HG03175 (cell line): Measurements from ENCODE around the gene UGT3A1.
"Not testable (repeated sequence)": the region's sequence is repeated elsewhere in the genome, so short reads cannot be mapped to it uniquely, and the experiment has no call there.

Experiments used
- ATAC-seq: cut with Tn5 transposase; IDR thresholded peaks from one replicate; pipeline ENCODE4 v1.9.1; 2021; ENCODE audit warnings: mild to moderate bottlenecking, moderate library complexity; ENCODE audit not compliant: unreplicated experiment

UGT3A1 gene

GRCh38 chr5:35990520-35990919 is 670 bp downstream of the UGT3A1 start:
- ATAC-seq: no peak

GRCh38 chr5:35988529-35988928 is 2.7 kb downstream of the UGT3A1 start:
- ATAC-seq: no peak

- no peak for ATAC-seq
Measured at GRCh38 chr5:35987776-35988175, 3.4 kb downstream of the UGT3A1 start.

GRCh38 chr5:35979715-35980114 is 11.5 kb downstream of the UGT3A1 start:
- no peak for ATAC-seq

GRCh38 chr5:35976859-35977258 is 14.3 kb downstream of the UGT3A1 start:
- ATAC-seq: not testable (repeated sequence)

GRCh38 chr5:35974570-35974969 is 16.6 kb downstream of the UGT3A1 start:
- no peak for ATAC-seq

GRCh38 chr5:35971878-35972210 is 19.3 kb downstream of the UGT3A1 start:
- no peak for ATAC-seq

- ATAC-seq: no peak
Measured at GRCh38 chr5:35971186-35971877, 19.9 kb downstream of the UGT3A1 start.

GRCh38 chr5:35963381-35963843 is 27.8 kb downstream of the UGT3A1 start:
- no peak for ATAC-seq

- ATAC-seq: no peak
Measured at GRCh38 chr5:35960328-35960727, 30.9 kb downstream of the UGT3A1 start.

GRCh38 chr5:35956429-35956828 is 34.8 kb downstream of the UGT3A1 start:
- no peak for ATAC-seq

- ATAC-seq: no peak
Measured at GRCh38 chr5:35954175-35954574, 37.0 kb downstream of the UGT3A1 start.

- ATAC-seq: no peak
Measured at GRCh38 chr5:35947085-35947484, 44.1 kb downstream of the UGT3A1 start.

GRCh38 chr5:35939639-35940038 is 51.6 kb downstream of the UGT3A1 start:
- no peak for ATAC-seq

GRCh38 chr5:35938568-35939227 is 52.5 kb downstream of the UGT3A1 start, which contains the start of gene CAPSL:
TSS of gene CAPSL (minus strand) at chr5:35938622. CDS start at chr5:35921120, 17,502 bp downstream.
- no peak for ATAC-seq

- ATAC-seq: peak; percentile 83
Measured at GRCh38 chr5:35926389-35927051, 64.7 kb downstream of the UGT3A1 start.

- ATAC-seq: no peak
Measured at GRCh38 chr5:35924950-35925722, 66.1 kb downstream of the UGT3A1 start.

- ATAC-seq: no peak
Measured at GRCh38 chr5:35924122-35924949, 66.9 kb downstream of the UGT3A1 start.

GRCh38 chr5:35922468-35922867 is 68.7 kb downstream of the UGT3A1 start:
- no peak for ATAC-seq

- ATAC-seq: no peak
Measured at GRCh38 chr5:35921930-35922329, 69.3 kb downstream of the UGT3A1 start.
